ENCODE results near the gene ASCC2. TPM values are rescaled to one million over a fixed set of nuclear protein-coding genes. Genes with fewer than 3 reads are reported as not detected.

ASCC2 gene
- total and polyA plus RNA-seq, 2 of the 4 experiments (the other 2 are of a cell fraction): 40.0 to 62.2 TPM

DNA sequence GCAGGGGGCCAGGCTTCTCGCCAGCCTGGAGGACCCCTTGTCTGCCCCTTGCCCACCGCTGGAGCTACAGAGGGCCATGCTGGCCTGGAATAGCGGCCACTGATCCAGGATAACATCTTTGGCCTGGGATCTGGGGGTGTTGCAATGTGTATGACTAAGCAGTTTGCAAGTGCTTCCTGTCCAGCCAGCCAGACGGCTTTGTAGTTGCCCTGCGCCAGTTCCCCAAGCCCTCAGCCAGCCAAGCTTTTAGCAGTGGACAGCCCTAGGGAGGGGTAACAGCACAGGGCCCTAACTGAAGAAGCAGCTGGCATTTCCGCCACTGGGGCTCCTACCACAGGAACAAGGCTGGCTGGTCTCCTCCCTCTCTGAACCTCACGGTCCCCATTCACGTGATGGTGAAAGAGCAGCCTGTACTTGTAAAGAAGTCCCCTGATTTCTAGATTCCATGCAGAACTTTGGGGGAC lies 38.8 kb downstream of the ASCC2 start:
- dilution Hi-C loops (cut with HindIII; ENCODE audit: low sequenced_read_pairs, unreplicated experiment) (no loop called here), in situ Hi-C loops (cut with MboI; ENCODE audit: low sequenced_read_pairs) (no loop called here), intact Hi-C loops (cut with micrococcal nuclease) (no loop called here)
- Histone ChIP-seq H3K27me3 (ENCODE audit: control insufficient read depth, insufficient read depth, low read length) (no peaks in the 10 kb centered on the region), H2BK20ac (ENCODE audit: low read depth, low read length) (peak overlapping the region; percentile 97), H4K5ac (ENCODE audit: low read depth, low read length) (peak overlapping the region; percentile 83), H3K4me1 (ENCODE audit: control insufficient read depth, insufficient read depth, low read length) (peaks cover 12% of the 10 kb centered on the region), H3K36me3 (ENCODE audit: control insufficient read depth, insufficient read depth, low read length) (peaks cover 41% of the 10 kb centered on the region), H3K27ac (ENCODE audit: insufficient read depth, low read length) (peak overlapping the region; percentile 86), H2AFZ (replicated peaks; ENCODE audit: low read length, poor library complexity) (peak overlapping the region; percentile 64), H2BK120ac (ENCODE audit: low read depth, low read length) (peak overlapping the region; percentile 97), H2AK9ac (replicated peaks; ENCODE audit: low read depth, low read length, poor library complexity) (peak overlapping the region; percentile 88), H3K4me2 (ENCODE audit: low read depth, low read length) (0 out of 2 replicates have a peak overlapping the region, but pooled peaks have one; percentile 8), H3K9ac (ENCODE audit: low read depth, low read length) (peak overlapping the region; percentile 22), H2BK15ac (ENCODE audit: low read depth, low read length) (peak overlapping the region; percentile 85; the same call in 2 of the 3 replicates), H3K14ac (replicated peaks; ENCODE audit: low read depth, low read length) (peak overlapping the region; percentile 89), H3K9me1 (ENCODE audit: insufficient read depth, low read length) (peaks cover 20% of the 10 kb centered on the region), H3K4ac (ENCODE audit: low read depth, low read length) (peak overlapping the region; percentile 97), H3K18ac (ENCODE audit: low read depth, low read length) (peak overlapping the region; percentile 89), H2BK5ac (ENCODE audit: low read depth, low read length, poor library complexity, severe bottlenecking) (peak overlapping the region; percentile 92), H2AK5ac (ENCODE audit: low read depth, low read length) (peak overlapping the region; percentile 87), H3K4me3 (ENCODE audit: insufficient read depth, low read depth, low read length) (no peak overlapping the region), H4K8ac (ENCODE audit: low read depth in 2 of 2, low read length in 2 of 2) (peak overlapping the region; percentile 63 to 91), H4K20me1 (ENCODE audit: insufficient read depth, low read length) (no peaks in the 10 kb centered on the region), H3K23ac (ENCODE audit: low read depth, low read length) (peak overlapping the region; percentile 19), H3K79me1 (ENCODE audit: low read depth in 1 of 2, low read length in 2 of 2) (peaks cover 11 to 23% of the 10 kb centered on the region in 2 experiments; a peak in 3 of 4 replicates), H3K56ac (ENCODE audit: extremely low read depth, insufficient read depth, low read length) (peak overlapping the region; percentile 40; the same call in 1 of the 2 replicates), H4K91ac (ENCODE audit: insufficient read depth, low read depth, low read length) (peak overlapping the region; percentile 96), H3K9me3 (ENCODE audit: control insufficient read depth, insufficient read depth, low read length) (no peaks in the 10 kb centered on the region)
- POLR2A ChIA-PET (ENCODE audit: unreplicated experiment): no interaction called here
- peak; percentile 94 for DNase-seq
- WGBS, 2 experiments (ENCODE audit: extremely low coverage in 2 of 2, insufficient read length in 1 of 2): 53% methylated on average over 5 of the region's 8 CpGs; no CpG with 5 or more reads in 1 of the 2 experiments
- peak; percentile 98 for ATAC-seq (ENCODE audit: low read depth)
- CTCF ChIA-PET: interaction anchor here (0.8 to 1.3 kb wide), 2 partner anchors 26 to 206 kb away, joined by 3 to 5 read pairs; no protein-coding TSS in a partner anchor
- no TSS peak for BruUV-seq (replicated peaks)
- TF ChIP-seq CEBPB (IDR thresholded peaks at IDR 0.05; ENCODE audit: low read depth, low read length) (peak; percentile 99), FOS (IDR thresholded peaks at IDR 0.05; ENCODE audit: low read depth, low read length) (peak; percentile 71), MAZ (IDR thresholded peaks at IDR 0.05; ENCODE audit: borderline replicate concordance, low read depth, low read length) (peak; percentile 61; the same call in 1 of the 2 replicates), MAFK (IDR thresholded peaks at IDR 0.05; ENCODE audit: low read depth, low read length) (peak; percentile 72), RCOR1 (IDR thresholded peaks at IDR 0.05; ENCODE audit: insufficient replicate concordance, low read length) (no peak), SMC3 (IDR thresholded peaks at IDR 0.05; ENCODE audit: low read depth, low read length) (peak; percentile 39), RFX5 (IDR thresholded peaks at IDR 0.05; ENCODE audit: low read depth, low read length) (no peak), CHD1 (IDR thresholded peaks at IDR 0.05; ENCODE audit: low read depth, low read length) (no peak), NFE2L2 (IDR thresholded peaks at IDR 0.05; ENCODE audit: low read depth, low read length) (peak; percentile 96), MXI1 (IDR thresholded peaks at IDR 0.05; ENCODE audit: borderline replicate concordance, low read depth, low read length) (0 out of 2 replicates have a peak, but pooled peaks have one; percentile 39), BHLHE40 (IDR thresholded peaks at IDR 0.05; ENCODE audit: low read depth, low read length) (0 out of 2 replicates have a peak, but pooled peaks have one; percentile 34), POLR2A (IDR thresholded peaks at IDR 0.05; ENCODE audit: low read depth, low read length) (no peak)
- TF ChIP-seq, protein P1, sequence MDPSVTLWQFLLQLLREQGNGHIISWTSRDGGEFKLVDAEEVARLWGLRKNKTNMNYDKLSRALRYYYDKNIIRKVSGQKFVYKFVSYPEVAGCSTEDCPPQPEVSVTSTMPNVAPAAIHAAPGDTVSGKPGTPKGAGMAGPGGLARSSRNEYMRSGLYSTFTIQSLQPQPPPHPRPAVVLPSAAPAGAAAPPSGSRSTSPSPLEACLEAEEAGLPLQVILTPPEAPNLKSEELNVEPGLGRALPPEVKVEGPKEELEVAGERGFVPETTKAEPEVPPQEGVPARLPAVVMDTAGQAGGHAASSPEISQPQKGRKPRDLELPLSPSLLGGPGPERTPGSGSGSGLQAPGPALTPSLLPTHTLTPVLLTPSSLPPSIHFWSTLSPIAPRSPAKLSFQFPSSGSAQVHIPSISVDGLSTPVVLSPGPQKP (IDR thresholded peaks at IDR 0.05; ENCODE audit: borderline replicate concordance, low read depth, low read length): no peak
- TF ChIP-seq, protein P2, sequence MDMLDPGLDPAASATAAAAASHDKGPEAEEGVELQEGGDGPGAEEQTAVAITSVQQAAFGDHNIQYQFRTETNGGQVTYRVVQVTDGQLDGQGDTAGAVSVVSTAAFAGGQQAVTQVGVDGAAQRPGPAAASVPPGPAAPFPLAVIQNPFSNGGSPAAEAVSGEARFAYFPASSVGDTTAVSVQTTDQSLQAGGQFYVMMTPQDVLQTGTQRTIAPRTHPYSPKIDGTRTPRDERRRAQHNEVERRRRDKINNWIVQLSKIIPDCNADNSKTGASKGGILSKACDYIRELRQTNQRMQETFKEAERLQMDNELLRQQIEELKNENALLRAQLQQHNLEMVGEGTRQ (IDR thresholded peaks at IDR 0.05; ENCODE audit: low read depth, low read length): peak; percentile 18; the same call in 1 of the 2 replicates
- TF ChIP-seq, protein P3, sequence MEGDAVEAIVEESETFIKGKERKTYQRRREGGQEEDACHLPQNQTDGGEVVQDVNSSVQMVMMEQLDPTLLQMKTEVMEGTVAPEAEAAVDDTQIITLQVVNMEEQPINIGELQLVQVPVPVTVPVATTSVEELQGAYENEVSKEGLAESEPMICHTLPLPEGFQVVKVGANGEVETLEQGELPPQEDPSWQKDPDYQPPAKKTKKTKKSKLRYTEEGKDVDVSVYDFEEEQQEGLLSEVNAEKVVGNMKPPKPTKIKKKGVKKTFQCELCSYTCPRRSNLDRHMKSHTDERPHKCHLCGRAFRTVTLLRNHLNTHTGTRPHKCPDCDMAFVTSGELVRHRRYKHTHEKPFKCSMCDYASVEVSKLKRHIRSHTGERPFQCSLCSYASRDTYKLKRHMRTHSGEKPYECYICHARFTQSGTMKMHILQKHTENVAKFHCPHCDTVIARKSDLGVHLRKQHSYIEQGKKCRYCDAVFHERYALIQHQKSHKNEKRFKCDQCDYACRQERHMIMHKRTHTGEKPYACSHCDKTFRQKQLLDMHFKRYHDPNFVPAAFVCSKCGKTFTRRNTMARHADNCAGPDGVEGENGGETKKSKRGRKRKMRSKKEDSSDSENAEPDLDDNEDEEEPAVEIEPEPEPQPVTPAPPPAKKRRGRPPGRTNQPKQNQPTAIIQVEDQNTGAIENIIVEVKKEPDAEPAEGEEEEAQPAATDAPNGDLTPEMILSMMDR (conservative IDR thresholded peaks at IDR 0.05; ENCODE audit: low read depth, low read length): peak; percentile 19; the same call in 1 of the 2 replicates

All from IMR-90 (cell line).